Ishikawa (cell line): ENCODE data around the gene INTS4.

ENCODE experiments used
- CEBPB ChIP-seq: IDR thresholded peaks from 2 replicates; pipeline ENCODE4 v1.6.1; 2012
- EGR1 ChIP-seq: IDR thresholded peaks from 2 replicates; pipeline ENCODE4 v1.6.1; 2012
- EP300 ChIP-seq: IDR thresholded peaks from 2 replicates; pipeline ENCODE4 v1.6.1; 2012; ENCODE audit warnings: borderline replicate concordance
- TEAD4 ChIP-seq: IDR thresholded peaks from 2 replicates; pipeline ENCODE4 v1.6.1; 2012
- YY1 ChIP-seq: IDR thresholded peaks from 2 replicates; pipeline ENCODE4 v1.6.1; 2012; ENCODE audit warnings: low read depth
- TF ChIP-seq, protein P1 (sequence below): IDR thresholded peaks from 2 replicates; pipeline ENCODE4 v1.6.1; 2012
- TF ChIP-seq, protein P2 (sequence below): IDR thresholded peaks from 2 replicates; pipeline ENCODE4 v1.6.1; 2012

DNA sequence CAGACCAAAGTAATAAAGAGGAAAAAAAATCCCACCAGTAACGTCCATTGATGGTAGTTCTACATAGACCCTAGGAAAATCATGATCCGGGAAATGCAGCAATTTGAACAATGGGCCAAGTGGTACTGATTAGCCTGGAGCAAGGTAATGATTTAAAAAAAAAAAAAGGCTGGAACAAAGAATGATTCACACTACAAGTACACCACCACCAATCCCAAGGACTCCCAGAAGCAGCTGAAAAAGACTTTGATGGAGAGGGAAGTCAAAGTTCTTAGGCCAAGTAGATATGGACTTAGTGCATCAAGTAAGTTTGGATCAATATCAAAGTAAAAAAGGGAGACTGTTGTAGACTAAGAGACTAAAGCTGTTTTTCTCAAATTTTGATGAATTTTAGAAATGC lies 16.8 kb upstream of the INTS4 start:
- TF ChIP-seq TEAD4 (no peak), EP300 (no peak), YY1 (no peak), CEBPB (no peak), EGR1 (no peak)
- TF ChIP-seq, protein P1, sequence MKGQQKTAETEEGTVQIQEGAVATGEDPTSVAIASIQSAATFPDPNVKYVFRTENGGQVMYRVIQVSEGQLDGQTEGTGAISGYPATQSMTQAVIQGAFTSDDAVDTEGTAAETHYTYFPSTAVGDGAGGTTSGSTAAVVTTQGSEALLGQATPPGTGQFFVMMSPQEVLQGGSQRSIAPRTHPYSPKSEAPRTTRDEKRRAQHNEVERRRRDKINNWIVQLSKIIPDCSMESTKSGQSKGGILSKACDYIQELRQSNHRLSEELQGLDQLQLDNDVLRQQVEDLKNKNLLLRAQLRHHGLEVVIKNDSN, result no peak
- TF ChIP-seq, protein P2, sequence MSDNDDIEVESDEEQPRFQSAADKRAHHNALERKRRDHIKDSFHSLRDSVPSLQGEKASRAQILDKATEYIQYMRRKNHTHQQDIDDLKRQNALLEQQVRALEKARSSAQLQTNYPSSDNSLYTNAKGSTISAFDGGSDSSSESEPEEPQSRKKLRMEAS, result no peak
